T-cell (primary cell): ENCODE data around the gene ROBO1. TPM values are rescaled to one million over a fixed set of nuclear protein-coding genes. Genes with fewer than 3 reads are reported as not detected.

Source experiments
- ATAC-seq, 4 experiments: fragments of 200-7000 bp in 3 of 4; fragments of 150-1000 bp in 1 of 4; cut with Tn5 transposase; replicated peaks in 1 of 4; 1 replicate in 3 of 4; 2 replicates in 1 of 4; pipeline ENCODE4 v1.10.0; 2021; ENCODE audit warnings: moderate library complexity in 3 of 4, mild to moderate bottlenecking in 2 of 4, moderate number of reproducible peaks in 1 of 4
- CTCF ChIA-PET, 2 donors: fragments of 300-600 bp; sonication (Branson Sonifier 250); formaldehyde crosslinking; loops; one replicate each; lab custom pipeline; 2022; ENCODE audit warnings: antibody characterized with exemption in 2 of 2; lab: Charles Lee
- POLR2A ChIA-PET, 2 donors: fragments of 300-600 bp; sonication (Branson Sonifier 250); formaldehyde crosslinking; loops; one replicate each; lab custom pipeline; 2022; ENCODE audit warnings: antibody characterized with exemption in 2 of 2; lab: Charles Lee
- DNase-seq, 35 experiments: peaks; one replicate each; pipeline versions ENCODE4 v3.0.0 to v3.0.0-alpha.2; 2013 to 2023
- H3K27ac ChIP-seq: one replicate; pipeline ENCODE4 v1.5.1; 2013; ENCODE audit warnings: low read length
- H3K27me3 ChIP-seq, 2 experiments: replicated peaks in 1 of 2; 1 replicate in 1 of 2; 2 replicates in 1 of 2; pipeline versions ENCODE4 v1.6.1 to v1.7.0; 2013; ENCODE audit warnings: low read length in 1 of 2, mixed read lengths in 1 of 2; ENCODE audit not compliant: control insufficient read depth in 2 of 2, insufficient read depth in 2 of 2; ENCODE audit errors: extremely low read depth in 1 of 2
- H3K36me3 ChIP-seq, 2 donors: 1 replicate in 1 of 2; 2 replicates in 1 of 2; pipeline versions ENCODE4 v1.6.1 to v1.7.0; 2013; ENCODE audit warnings: low read length in 1 of 2; ENCODE audit not compliant: control insufficient read depth in 2 of 2, insufficient read depth in 1 of 2; ENCODE audit errors: extremely low read depth in 1 of 2
- H3K4me1 ChIP-seq, 2 experiments: 1 replicate in 1 of 2; 2 replicates in 1 of 2; pipeline versions ENCODE4 v1.6.1 to v1.7.0; 2013; ENCODE audit warnings: low read length in 2 of 2, mixed read lengths in 1 of 2; ENCODE audit not compliant: insufficient read depth in 2 of 2, control insufficient read depth in 1 of 2; ENCODE audit errors: extremely low read depth in 1 of 2
- H3K4me3 ChIP-seq, 2 donors: 1 replicate in 1 of 2; 2 replicates in 1 of 2; pipeline versions ENCODE4 v1.5.1 to v1.7.0; 2013; ENCODE audit warnings: mild to moderate bottlenecking in 2 of 2, low read length in 1 of 2, moderate library complexity in 1 of 2; ENCODE audit not compliant: control insufficient read depth in 1 of 2; ENCODE audit errors: extremely low read depth in 1 of 2
- H3K9me3 ChIP-seq: 2 replicates; pipeline ENCODE4 v1.7.0; 2013
- H3K27ac Mint-ChIP-seq, 2 donors: one replicate each; pipeline ENCODE4 v1.8.0; 2020 to 2021; ENCODE audit warnings: mild to moderate bottlenecking in 2 of 2, mixed read lengths in 2 of 2
- H3K27me3 Mint-ChIP-seq, 2 donors: one replicate each; pipeline ENCODE4 v1.8.0; 2021 to 2022; ENCODE audit warnings: mixed read lengths in 2 of 2
- H3K36me3 Mint-ChIP-seq: one replicate; pipeline ENCODE4 v1.8.0; 2021; ENCODE audit warnings: mixed read lengths
- H3K4me1 Mint-ChIP-seq, 3 donors: one replicate each; pipeline ENCODE4 v1.8.0; 2020 to 2022; ENCODE audit warnings: mixed read lengths in 3 of 3, mild to moderate bottlenecking in 1 of 3
- H3K4me3 Mint-ChIP-seq, 3 donors: one replicate each; pipeline ENCODE4 v1.8.0; 2020 to 2022; ENCODE audit warnings: mild to moderate bottlenecking in 3 of 3, mixed read lengths in 3 of 3, moderate library complexity in 3 of 3
- H3K9me3 Mint-ChIP-seq, 3 donors: one replicate each; pipeline ENCODE4 v1.8.0; 2020 to 2022; ENCODE audit warnings: mixed read lengths in 3 of 3
- WGBS: methylation state at CpG from one replicate; pipeline ENCODE4 v1.1.5; 2013; ENCODE audit warnings: missing lambda C conversion rate; ENCODE audit not compliant: insufficient coverage; 5-methylcytosine and 5-hydroxymethylcytosine counted together
- total RNA-seq, 35 experiments: library from RNA in 6 of 35; stranded (reverse) in 6 of 35; fragments of 120-200 nt in 1 of 35; gene quantifications; one replicate each; pipeline versions ENCODE4 v1.2.1 to v1.2.4 and lab custom pipeline; 2013 to 2026

The ROBO1 gene
- total RNA-seq, 5 donors from 2014 or later (not counting 1 experiment from before 2014, with no cell fraction given), result 0.20 to 2.4 (median 1.7) TPM

- Mint-ChIP-seq H3K27ac (no peak overlapping the region), H3K4me1 (no peaks in the 10 kb centered on the region), H3K36me3 (no peaks in the 10 kb centered on the region), H3K4me3 (no peak overlapping the region), H3K9me3 (peaks cover 0 to 24% (median 0%) of the 10 kb centered on the region in 3 donors), H3K27me3 (no peaks in the 10 kb centered on the region)
- no peak for ATAC-seq
- ChIA-PET CTCF (no interaction called here), POLR2A (no interaction called here)
- Histone ChIP-seq H3K4me3 (no peak overlapping the region), H3K4me1 (no peaks in the 10 kb centered on the region), H3K36me3 (no peaks in the 10 kb centered on the region), H3K27ac (no peak overlapping the region), H3K9me3 (no peaks in the 10 kb centered on the region), H3K27me3 (no peaks in the 10 kb centered on the region)
- no peak for DNase-seq
- WGBS, result no CpG with 5 or more reads among the region's 2 CpGs
Measured at GRCh38 chr3:78985981-78986380, 781.8 kb downstream of the ROBO1 start.

GRCh38 chr3:78979028-78979427 is 788.8 kb downstream of the ROBO1 start:
- H3K4me1 Mint-ChIP-seq, result no peaks in the 10 kb centered on the region
- H3K9me3 ChIP-seq, result no peaks in the 10 kb centered on the region
- no peak overlapping the region for H3K27ac ChIP-seq
- no peak overlapping the region for H3K4me3 ChIP-seq
- no peaks in the 10 kb centered on the region for H3K27me3 Mint-ChIP-seq
- H3K36me3 Mint-ChIP-seq, result no peaks in the 10 kb centered on the region
- 67% methylated on average over 1 of the region's 4 CpGs for WGBS
- H3K4me1 ChIP-seq, result no peaks in the 10 kb centered on the region
- no peaks in the 10 kb centered on the region for H3K36me3 ChIP-seq
- H3K27me3 ChIP-seq, result no peaks in the 10 kb centered on the region
- H3K27ac Mint-ChIP-seq, result no peak overlapping the region
- no peak for DNase-seq
- ATAC-seq, result no peak
- ChIA-PET POLR2A (no interaction called here), CTCF (no interaction called here)
- H3K4me3 Mint-ChIP-seq, result no peak overlapping the region
- peaks cover 0 to 15% (median 6%) of the 10 kb centered on the region in 3 donors for H3K9me3 Mint-ChIP-seq

GRCh38 chr3:78978037-78978436 is 789.8 kb downstream of the ROBO1 start:
- Mint-ChIP-seq H3K4me1 (no peaks in the 10 kb centered on the region), H3K27ac (no peak overlapping the region), H3K9me3 (peaks cover 3 to 11% (median 6%) of the 10 kb centered on the region in 3 donors), H3K27me3 (no peaks in the 10 kb centered on the region), H3K4me3 (no peak overlapping the region), H3K36me3 (no peaks in the 10 kb centered on the region)
- DNase-seq (no peak), ATAC-seq (no peak)
- Histone ChIP-seq H3K27me3 (no peaks in the 10 kb centered on the region), H3K9me3 (no peaks in the 10 kb centered on the region), H3K4me3 (no peak overlapping the region), H3K36me3 (no peaks in the 10 kb centered on the region), H3K27ac (no peak overlapping the region), H3K4me1 (no peaks in the 10 kb centered on the region)
- CTCF ChIA-PET, result no interaction called here
- POLR2A ChIA-PET, result no interaction called here

- Mint-ChIP-seq H3K27me3 (no peaks in the 10 kb centered on the region), H3K4me1 (no peaks in the 10 kb centered on the region), H3K4me3 (no peak overlapping the region), H3K27ac (no peak overlapping the region), H3K9me3 (peaks cover 4 to 9% (median 6%) of the 10 kb centered on the region in 3 donors), H3K36me3 (no peaks in the 10 kb centered on the region)
- Histone ChIP-seq H3K4me3 (no peak overlapping the region), H3K36me3 (no peaks in the 10 kb centered on the region), H3K27ac (no peak overlapping the region), H3K4me1 (no peaks in the 10 kb centered on the region), H3K9me3 (no peaks in the 10 kb centered on the region), H3K27me3 (no peaks in the 10 kb centered on the region)
- ATAC-seq (no peak), DNase-seq (no peak)
- POLR2A ChIA-PET, result no interaction called here
- CTCF ChIA-PET, result no interaction called here
Measured at GRCh38 chr3:78977073-78977472, 790.7 kb downstream of the ROBO1 start.

- DNase-seq (no peak), ATAC-seq (no peak)
- POLR2A ChIA-PET, result no interaction called here
- H3K27me3 ChIP-seq, result no peaks in the 10 kb centered on the region
- no peak overlapping the region for H3K27ac ChIP-seq
- no peaks in the 10 kb centered on the region for H3K9me3 ChIP-seq
- H3K27ac Mint-ChIP-seq, result no peak overlapping the region
- no peak overlapping the region for H3K4me3 Mint-ChIP-seq
- H3K4me1 Mint-ChIP-seq, result no peaks in the 10 kb centered on the region
- H3K36me3 ChIP-seq, result no peaks in the 10 kb centered on the region
- 69% methylated on average over 3 of the region's 3 CpGs for WGBS
- no peaks in the 10 kb centered on the region for H3K27me3 Mint-ChIP-seq
- no peaks in the 10 kb centered on the region for H3K4me1 ChIP-seq
- H3K9me3 Mint-ChIP-seq, result peaks cover 4 to 8% (median 6%) of the 10 kb centered on the region in 3 donors
- no peak overlapping the region for H3K4me3 ChIP-seq
- H3K36me3 Mint-ChIP-seq, result no peaks in the 10 kb centered on the region
- CTCF ChIA-PET, result no interaction called here
Measured at GRCh38 chr3:78976200-78976599, 791.6 kb downstream of the ROBO1 start.

GRCh38 chr3:78974181-78974790 is 793.5 kb downstream of the ROBO1 start:
- ChIA-PET POLR2A (no interaction called here), CTCF (interaction anchor here in 1 of 2 donors (1.1 kb wide), 1 partner anchor 329 kb away, joined by 3 read pairs; no protein-coding TSS in a partner anchor)
- ATAC-seq (no peak), DNase-seq (no peak)
- H3K4me3 Mint-ChIP-seq, result no peak overlapping the region
- no peaks in the 10 kb centered on the region for H3K36me3 Mint-ChIP-seq
- H3K36me3 ChIP-seq, result no peaks in the 10 kb centered on the region
- no peaks in the 10 kb centered on the region for H3K27me3 Mint-ChIP-seq
- no peaks in the 10 kb centered on the region for H3K27me3 ChIP-seq
- no peak overlapping the region for H3K27ac Mint-ChIP-seq
- no peaks in the 10 kb centered on the region for H3K9me3 ChIP-seq
- no peak overlapping the region for H3K4me3 ChIP-seq
- peaks cover 4% of the 10 kb centered on the region in 3 donors for H3K9me3 Mint-ChIP-seq
- H3K4me1 ChIP-seq, result no peaks in the 10 kb centered on the region
- no peaks in the 10 kb centered on the region for H3K4me1 Mint-ChIP-seq
- no peak overlapping the region for H3K27ac ChIP-seq
- 100% methylated on average over 1 of the region's 7 CpGs for WGBS
